Measurements from ENCODE around the gene ALDOA. TPM values are rescaled to one million over a fixed set of nuclear protein-coding genes. Genes with fewer than 3 reads are reported as not detected.

Gene ALDOA
- total RNA-seq = 186 TPM

DNA sequence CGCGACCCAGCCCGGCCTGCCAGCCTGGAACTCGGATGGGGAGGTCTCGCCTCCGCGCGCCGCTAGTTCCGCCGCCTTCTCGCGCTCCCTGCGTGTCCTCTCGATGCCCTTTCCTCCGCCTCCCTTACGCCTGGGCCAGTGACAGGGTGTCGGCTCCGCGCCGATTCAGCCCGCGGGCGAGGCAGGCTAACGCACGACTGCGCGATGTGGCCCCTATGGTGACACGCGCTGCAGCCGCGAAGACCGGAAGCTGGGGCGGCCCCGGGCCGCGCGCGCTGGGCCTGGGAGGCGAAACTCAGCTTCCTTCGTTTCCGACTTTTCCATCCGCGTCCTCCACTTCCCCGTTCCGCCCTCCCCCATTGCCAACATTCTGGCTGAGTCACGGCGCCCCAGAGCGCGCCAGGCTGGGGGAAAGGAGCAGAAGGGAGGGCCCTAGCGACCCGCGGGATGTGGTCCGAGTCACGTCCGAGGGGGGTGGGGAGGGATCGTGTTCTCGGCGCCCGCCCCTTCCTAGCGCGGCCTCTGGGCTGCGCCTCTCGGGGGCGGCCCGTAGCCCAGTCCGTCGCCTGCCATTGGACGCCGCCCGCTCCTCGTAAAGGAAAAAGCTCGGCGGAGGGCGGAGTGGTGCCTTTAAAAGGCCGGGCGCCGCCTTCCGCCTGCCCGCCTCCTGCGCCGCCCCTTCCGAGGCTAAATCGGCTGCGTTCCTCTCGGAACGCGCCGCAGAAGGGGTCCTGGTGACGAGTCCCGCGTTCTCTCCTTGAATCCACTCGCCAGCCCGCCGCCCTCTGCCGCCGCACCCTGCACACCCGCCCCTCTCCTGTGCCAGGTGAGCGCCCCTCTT lies at the start of gene ALDOA:
ALDOA (plus strand) TSS at position 659 of the 841 bp plus-strand sequence. CDS start 1,138 bp downstream, outside the sequence.

DNA sequence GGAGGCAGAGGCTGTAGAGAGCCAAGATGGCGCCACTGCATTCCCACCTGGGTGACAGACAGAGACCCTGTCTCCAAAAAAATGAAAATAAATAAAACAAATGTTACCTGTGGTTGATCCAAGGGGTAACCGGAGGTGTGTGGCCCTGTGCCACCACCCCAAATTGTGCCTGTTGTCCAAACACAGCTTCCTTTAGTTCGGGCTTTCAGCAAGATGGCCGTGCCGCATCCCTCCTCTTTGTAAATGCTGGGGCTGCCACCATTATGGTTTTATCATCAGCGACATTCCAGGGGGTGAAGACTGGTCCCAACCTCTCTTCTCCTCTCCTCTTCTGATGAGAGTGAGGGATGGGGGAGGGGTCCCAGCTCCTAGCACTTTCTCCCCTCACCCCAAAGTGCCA lies 42.7 kb upstream of the ALDOA start, which contains the start of gene C16orf92:
C16orf92 (plus strand) TSS at position 312 of the 400 bp plus-strand sequence. CDS start 143 bp downstream, outside the sequence.

DNA sequence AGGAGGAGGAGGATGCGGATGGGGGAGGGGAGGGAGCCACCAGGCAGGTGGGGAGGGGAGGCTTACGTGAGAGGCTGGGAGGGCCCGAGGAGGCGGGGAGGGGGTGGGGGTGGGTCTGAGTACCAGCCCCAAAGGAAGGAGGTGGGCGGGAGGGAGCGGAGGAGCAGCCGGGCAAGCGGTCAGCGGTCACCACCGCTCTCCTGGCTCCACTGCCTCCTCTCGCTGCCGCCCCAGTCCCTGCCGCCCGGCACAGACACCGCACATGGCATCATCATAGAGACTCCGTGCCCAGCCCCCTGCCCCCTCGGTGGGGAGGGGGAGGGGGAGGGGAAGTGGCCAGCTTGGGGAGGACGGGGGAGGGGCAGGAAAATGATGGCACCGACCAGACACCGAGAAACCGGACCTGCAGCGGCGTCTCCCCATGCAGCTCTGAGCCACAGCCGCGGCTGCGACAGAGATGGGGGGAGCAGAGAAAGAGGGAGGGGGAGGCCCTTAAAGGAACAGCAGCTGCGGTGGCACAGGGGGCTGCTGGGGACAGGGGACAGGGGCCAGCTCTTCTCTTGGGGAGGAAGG lies 34.6 kb upstream of the ALDOA start, which contains the start of gene TLCD3B:
TLCD3B (minus strand) TSS at position 431 of the 573 bp plus-strand sequence. CDS start 744 bp downstream, outside the sequence.

DNA sequence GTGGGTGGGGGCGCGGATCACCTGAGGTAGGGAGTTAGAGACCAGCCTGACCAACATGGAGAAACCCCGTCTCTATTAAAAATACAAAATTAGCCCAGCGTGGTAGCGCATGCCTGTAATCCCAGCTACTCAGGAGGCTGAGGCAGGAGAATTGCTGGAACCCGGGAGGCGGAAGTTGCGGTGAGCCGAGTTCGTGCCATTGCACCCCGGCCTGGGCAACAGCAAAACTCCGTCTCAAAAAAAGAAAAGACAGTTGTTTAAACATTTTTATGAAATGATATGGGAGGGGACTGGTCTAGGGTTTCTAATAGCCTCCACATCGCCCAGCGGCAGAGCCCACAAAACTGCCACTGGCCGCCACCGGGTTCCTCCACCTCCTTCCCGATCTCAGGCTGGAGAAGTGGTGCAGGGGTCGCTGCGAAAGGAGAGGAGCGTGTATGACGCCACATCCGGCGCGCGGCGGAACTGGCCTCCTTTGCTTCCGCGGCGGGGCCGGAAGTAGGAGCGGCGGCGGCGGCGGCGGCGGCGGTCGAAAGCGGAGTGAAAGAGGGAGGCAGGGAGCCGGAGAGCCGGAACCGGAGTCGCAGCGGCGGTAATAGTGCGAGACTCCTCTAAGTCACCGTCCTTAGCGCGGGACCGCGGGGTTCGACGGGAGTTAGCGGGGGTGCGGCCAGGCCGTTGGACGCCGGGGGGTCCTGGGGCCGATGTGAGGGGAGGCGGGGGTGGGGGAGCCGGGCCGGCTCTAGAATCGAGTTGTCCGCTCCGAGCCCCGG lies 10.1 kb downstream of the ALDOA start, which contains the start of gene PPP4C:
PPP4C (plus strand) TSS at position 492 of the 773 bp plus-strand sequence. CDS start 384 bp downstream, outside the sequence.

DNA sequence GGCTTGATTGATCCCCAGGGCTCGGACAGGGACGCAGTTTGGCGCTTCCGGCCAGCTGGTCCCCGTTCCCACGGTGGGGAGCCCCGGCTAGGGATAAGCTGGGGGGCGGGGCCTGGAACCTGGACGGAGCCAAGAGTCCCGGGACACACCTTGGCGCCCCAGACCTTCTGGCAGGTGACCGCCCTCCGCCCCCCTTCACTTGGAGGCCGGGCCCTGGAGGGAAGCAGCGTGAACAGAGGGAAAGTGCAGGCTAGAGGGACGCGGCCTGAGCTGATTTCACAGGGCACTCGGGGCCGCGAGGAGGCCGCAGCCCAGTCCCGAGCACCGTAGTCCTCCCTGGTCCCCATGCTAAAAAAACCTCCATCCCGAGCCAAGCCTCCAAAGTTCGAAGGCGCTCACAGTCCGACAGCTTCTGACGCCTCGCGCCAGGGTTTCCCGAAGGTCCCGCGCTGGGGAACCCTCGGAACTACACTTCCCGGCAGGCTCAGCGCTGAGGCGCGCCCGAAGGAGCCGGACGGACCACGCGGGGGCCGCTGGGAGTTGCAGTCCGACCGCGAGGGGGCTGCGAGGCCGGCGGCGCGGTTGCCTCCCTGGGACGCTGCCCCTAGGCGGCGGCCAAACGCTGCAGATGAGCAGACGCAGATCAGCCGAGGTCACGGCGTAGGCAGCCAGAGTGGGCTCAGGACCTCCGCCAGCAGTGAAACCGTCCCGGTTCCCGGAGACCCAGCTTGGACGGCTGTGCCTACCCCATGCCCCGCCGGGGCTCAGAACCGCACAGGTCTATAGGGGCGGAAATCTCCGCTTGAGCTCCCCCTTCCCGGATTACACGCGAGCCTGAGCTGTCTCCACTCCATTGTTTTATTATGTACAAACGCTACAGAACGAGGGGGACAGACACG lies 26.2 kb downstream of the ALDOA start, which contains the start of gene TBX6:
TBX6 (minus strand) TSS at position 451 of the 899 bp plus-strand sequence. CDS start 731 bp downstream, outside the sequence.

DNA sequence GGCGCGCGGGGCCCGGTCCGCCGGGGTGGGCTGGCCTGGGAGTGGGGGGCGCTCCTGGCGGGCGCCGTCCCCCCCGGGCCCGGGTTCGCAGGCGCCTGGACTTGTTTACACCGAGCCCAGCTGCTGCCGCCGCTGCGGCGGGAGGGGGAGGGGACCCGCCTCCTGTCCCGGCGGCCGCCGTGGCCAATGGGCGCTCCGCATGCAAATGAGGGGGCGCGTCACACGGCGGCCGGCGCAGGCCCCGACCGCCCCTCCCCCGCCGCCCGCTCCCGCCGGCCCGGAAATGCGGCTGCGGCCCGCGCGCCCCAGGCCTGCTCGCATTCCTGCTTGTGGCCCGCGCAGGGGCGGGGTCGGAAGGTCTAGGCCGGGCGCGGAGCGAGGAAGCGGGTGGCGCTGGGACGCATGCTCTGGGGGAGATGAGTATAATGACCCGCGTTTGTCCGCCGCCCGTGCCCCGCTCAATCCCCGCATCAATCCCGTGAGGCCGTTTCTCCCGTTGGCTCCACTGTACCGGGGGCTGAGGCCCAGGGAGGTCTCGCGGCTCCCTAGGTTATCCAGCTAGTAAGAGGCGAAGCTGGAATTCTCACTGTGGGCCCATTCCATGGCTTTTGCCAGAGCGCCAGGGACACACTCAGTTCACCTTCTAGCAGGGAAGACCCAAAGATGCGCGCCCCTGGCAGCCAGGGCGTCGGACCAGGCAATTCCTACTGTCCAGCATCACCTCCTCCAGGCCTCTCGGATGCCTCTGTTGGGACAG lies 30.7 kb downstream of the ALDOA start, which contains the start of gene YPEL3:
YPEL3 (minus strand) TSS at position 109 of the 757 bp plus-strand sequence. CDS start 731 bp downstream, outside the sequence.

DNA sequence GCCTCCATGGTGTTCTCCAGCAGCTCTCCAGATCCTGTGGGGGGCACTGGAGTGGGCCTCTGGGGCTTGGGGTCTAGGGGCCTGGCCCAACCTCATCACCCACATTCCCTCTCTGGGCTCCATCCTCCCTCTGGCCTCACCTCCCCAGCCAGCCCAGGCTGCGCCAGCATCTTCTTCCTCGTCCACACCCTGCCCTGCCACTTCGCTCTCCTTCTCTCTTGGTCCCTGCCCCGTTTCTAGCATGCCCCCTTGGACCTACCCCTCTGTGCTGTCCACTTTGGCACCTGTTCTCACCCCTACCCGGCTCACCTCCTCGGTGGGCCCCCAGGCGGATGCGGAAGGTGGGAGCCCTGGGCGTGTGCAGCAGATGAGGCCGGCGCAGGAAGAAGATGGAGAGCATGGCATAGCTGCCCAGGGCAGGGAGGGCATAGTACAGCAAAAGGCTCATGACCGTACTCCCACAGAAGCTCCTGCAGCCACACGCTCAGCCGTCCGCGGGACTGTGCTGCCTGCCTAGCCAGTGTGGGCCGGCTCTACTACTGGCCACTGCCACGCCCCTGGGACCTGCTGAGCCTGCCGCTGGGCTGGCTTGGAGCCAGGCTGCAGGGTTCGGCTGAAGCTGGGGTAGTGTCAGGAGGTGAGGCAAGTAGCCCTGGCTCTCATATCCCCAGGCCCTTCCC lies 47.6 kb downstream of the ALDOA start, which contains the start of gene GDPD3:
GDPD3 (minus strand) TSS at position 507 of the 680 bp plus-strand sequence; CDS start at position 448, 59 bp downstream.

Other genes starting within 250 kb of the ALDOA start
- 10.6 TPM for gene PAGR1, start 249.6 kb upstream of the ALDOA start, total RNA-seq
- 9.2 TPM for gene MVP, start 245.3 kb upstream of the ALDOA start, total RNA-seq
- gene CDIPT, start 202.5 kb upstream of the ALDOA start, total RNA-seq = 61.1 TPM
- gene SEZ6L2, start 166.2 kb upstream of the ALDOA start, total RNA-seq = 88.1 TPM
- 14.8 TPM for gene ASPHD1, start 165.3 kb upstream of the ALDOA start, total RNA-seq
- gene KCTD13, start 139.5 kb upstream of the ALDOA start, total RNA-seq = 21.5 TPM
- gene TMEM219, start 103.7 kb upstream of the ALDOA start, total RNA-seq = 35.1 TPM
- 71.3 TPM for gene TAOK2, start 91.9 kb upstream of the ALDOA start, total RNA-seq
- 12.0 TPM for gene HIRIP3, start 70.1 kb upstream of the ALDOA start, total RNA-seq
- gene INO80E, start 69.5 kb upstream of the ALDOA start, total RNA-seq = 27.7 TPM
- 12.5 TPM for gene DOC2A, start 54.7 kb upstream of the ALDOA start, total RNA-seq
- not detected for gene C16orf92, start 42.6 kb upstream of the ALDOA start, total RNA-seq
- gene TLCD3B, start 34.5 kb upstream of the ALDOA start, total RNA-seq = 24.7 TPM
- 84.9 TPM for gene PPP4C, start 10.2 kb downstream of the ALDOA start, total RNA-seq
- 0.23 TPM for gene TBX6, start 26.2 kb downstream of the ALDOA start, total RNA-seq
- 21.2 TPM for gene YPEL3, start 30.5 kb downstream of the ALDOA start, total RNA-seq
- 0.46 TPM for gene GDPD3, start 47.8 kb downstream of the ALDOA start, total RNA-seq
- 28.6 TPM for gene MAPK3, start 57.5 kb downstream of the ALDOA start, total RNA-seq
- 20.1 TPM for gene CORO1A, start 117.8 kb downstream of the ALDOA start, total RNA-seq
- gene BOLA2B, start 127.9 kb downstream of the ALDOA start, total RNA-seq = 5.3 TPM
- 10.8 TPM for gene SLX1A, start 128.1 kb downstream of the ALDOA start, total RNA-seq
- 1.6 TPM for gene SULT1A3, start 133.5 kb downstream of the ALDOA start, total RNA-seq
- 2.5 TPM for gene NPIPB13, start 182.7 kb downstream of the ALDOA start, total RNA-seq